ENCODE measurements around the gene GPATCH8.
"Not testable (repeated sequence)": the region's sequence is repeated elsewhere in the genome, so short reads cannot be mapped to it uniquely, and the experiment has no call there.

GPATCH8 gene

DNA sequence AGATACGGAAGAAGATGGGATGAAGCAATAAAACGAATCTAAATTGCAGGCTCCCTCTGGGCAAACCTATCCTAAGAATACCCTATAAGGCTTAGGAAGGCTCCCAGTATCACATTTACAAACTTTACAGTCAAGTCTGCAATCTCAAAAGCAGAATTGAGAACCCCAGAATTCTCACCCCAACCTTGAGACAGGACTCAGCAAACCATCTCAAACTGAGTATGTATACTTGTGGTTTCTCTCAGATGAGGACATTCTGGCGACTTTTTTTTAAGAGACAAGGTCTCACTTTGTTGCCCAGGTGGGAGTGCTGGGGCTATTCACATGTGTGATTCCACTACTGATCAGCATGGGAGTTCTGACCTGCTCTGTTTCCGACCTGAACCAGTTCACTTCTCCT lies 94.4 kb downstream of the GPATCH8 start:
- H3K36me3 ChIP-seq (ENCODE audit: insufficient read depth, low read length): peaks cover 5% of the 10 kb centered on the region
- H3K9ac ChIP-seq (ENCODE audit: low read length): no peak overlapping the region
- H3K9me3 ChIP-seq (ENCODE audit: low read length): no peaks in the 10 kb centered on the region
- no peaks in the 10 kb centered on the region for H3K4me1 ChIP-seq (ENCODE audit: insufficient read depth, low read length)
- no peaks in the 10 kb centered on the region for H3K27me3 ChIP-seq (ENCODE audit: control insufficient read depth in 1 of 2, insufficient read depth in 2 of 2, low read length in 2 of 2)
- no peak overlapping the region for H3K4me3 ChIP-seq (ENCODE audit: low read depth in 1 of 2, low read length in 2 of 2)
- H3K27ac ChIP-seq (ENCODE audit: low read depth, low read length): no peak overlapping the region

DNA sequence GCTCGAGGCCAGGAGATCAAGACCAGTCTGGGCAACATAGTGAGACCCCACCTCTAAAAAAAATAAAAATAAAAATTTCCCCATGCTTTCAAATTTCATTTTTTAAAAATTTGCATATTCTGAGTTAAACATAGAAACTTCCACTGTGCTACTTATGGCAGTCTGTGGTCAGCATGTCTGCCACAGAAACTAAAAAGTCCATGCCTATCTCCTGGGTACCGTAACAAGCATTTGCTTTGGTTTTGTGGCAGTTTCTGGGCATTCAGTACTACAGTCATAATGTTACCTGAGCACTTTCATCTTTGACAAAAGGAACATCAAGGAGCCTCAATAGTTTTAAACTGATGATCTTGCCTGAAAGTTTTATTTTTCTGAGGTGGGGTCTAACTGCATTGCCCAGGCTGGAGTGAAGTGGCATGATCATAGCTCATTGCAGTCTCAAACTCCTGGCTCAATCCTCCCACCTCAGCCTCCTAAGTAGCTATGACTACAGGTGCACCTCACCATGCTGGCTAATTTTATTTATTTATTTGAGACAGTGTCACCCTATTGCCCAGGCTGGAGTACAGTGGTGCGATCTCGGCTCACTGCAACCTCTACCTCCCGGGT lies 100.5 kb downstream of the GPATCH8 start:
- no peaks in the 10 kb centered on the region for H3K27me3 ChIP-seq (ENCODE audit: control insufficient read depth in 1 of 2, insufficient read depth in 2 of 2, low read length in 2 of 2)
- peaks cover 51% of the 10 kb centered on the region for H3K36me3 ChIP-seq (ENCODE audit: insufficient read depth, low read length)
- no peaks in the 10 kb centered on the region for H3K9me3 ChIP-seq (ENCODE audit: low read length)
- H3K4me3 ChIP-seq (ENCODE audit: low read depth in 1 of 2, low read length in 2 of 2): no peak overlapping the region
- H3K9ac ChIP-seq (ENCODE audit: low read length): no peak overlapping the region
- no peak overlapping the region for H3K27ac ChIP-seq (ENCODE audit: low read depth, low read length)
- H3K4me1 ChIP-seq (ENCODE audit: insufficient read depth, low read length): no peaks in the 10 kb centered on the region

GRCh38 chr17:44400226-44400847 lies 102.9 kb downstream of the GPATCH8 start:
- H3K9ac ChIP-seq (ENCODE audit: low read length): no peak overlapping the region
- H3K27ac ChIP-seq (ENCODE audit: low read depth, low read length): no peak overlapping the region
- H3K9me3 ChIP-seq (ENCODE audit: low read length): no peaks in the 10 kb centered on the region
- no peaks in the 10 kb centered on the region for H3K27me3 ChIP-seq (ENCODE audit: control insufficient read depth in 1 of 2, insufficient read depth in 2 of 2, low read length in 2 of 2)
- H3K4me1 ChIP-seq (ENCODE audit: insufficient read depth, low read length): no peaks in the 10 kb centered on the region
- no peak overlapping the region for H3K4me3 ChIP-seq (ENCODE audit: low read depth in 1 of 2, low read length in 2 of 2)
- H3K36me3 ChIP-seq (ENCODE audit: insufficient read depth, low read length): peaks cover 50% of the 10 kb centered on the region

DNA sequence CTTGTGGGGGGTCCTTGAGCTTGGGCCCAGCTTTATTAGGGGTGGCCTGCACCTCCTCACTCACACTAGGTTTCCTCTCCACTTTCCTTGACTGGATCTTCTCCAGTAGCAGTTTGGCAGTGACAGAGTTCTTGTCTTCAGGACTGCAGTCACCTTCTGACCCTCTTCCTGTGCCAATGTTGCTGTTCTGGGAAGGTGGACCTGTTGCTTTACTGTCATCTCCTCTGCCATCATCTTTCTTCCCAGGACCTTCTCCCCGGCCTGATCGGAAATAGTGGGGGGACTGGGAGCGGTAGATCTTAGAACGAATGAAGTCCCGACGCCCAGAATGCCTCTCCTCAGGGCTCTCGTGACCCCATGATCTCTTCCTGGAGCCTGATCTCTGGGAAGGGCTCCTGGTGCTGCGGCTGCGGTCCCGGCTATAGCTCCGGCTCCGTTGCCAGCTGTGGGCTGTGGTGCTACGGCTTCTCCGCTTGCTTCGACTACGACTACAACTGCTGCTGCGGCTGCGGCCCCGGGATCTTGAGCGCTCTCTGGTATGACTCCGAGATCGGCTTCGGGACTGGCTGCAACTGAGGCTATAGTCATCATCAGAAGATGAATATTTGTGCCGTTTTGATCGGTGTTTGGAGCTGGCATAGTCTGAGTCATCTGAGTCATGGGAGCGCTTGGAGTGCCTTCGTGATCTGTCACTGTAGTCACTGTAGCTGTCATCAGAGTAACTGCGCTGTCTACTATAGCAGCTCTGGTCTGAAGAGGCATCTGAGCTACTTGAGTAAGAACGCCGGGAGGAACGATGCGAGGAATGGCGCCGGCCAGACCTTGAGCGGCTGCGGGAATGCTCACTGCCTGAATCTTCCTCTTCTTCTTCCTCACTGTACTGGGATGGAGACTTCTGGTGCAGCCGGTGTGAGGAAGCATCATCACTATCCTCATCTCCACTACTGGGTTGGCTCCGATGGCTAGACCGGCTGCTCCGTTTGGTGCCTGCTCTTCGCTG lies 104.2 kb downstream of the GPATCH8 start:
- Histone ChIP-seq H3K4me3 (ENCODE audit: low read depth in 1 of 2, low read length in 2 of 2) (no peak overlapping the region), H3K36me3 (ENCODE audit: insufficient read depth, low read length) (peaks cover 50% of the 10 kb centered on the region), H3K27me3 (ENCODE audit: control insufficient read depth in 1 of 2, insufficient read depth in 2 of 2, low read length in 2 of 2) (no peaks in the 10 kb centered on the region), H3K27ac (ENCODE audit: low read depth, low read length) (no peak overlapping the region), H3K9ac (ENCODE audit: low read length) (no peak overlapping the region), H3K9me3 (ENCODE audit: low read length) (no peaks in the 10 kb centered on the region), H3K4me1 (ENCODE audit: insufficient read depth, low read length) (no peaks in the 10 kb centered on the region)

GRCh38 chr17:44397479-44398440 lies 105.4 kb downstream of the GPATCH8 start:
- Histone ChIP-seq H3K27me3 (ENCODE audit: control insufficient read depth in 1 of 2, insufficient read depth in 2 of 2, low read length in 2 of 2) (no peaks in the 10 kb centered on the region), H3K9ac (ENCODE audit: low read length) (no peak overlapping the region), H3K9me3 (ENCODE audit: low read length) (no peaks in the 10 kb centered on the region), H3K4me1 (ENCODE audit: insufficient read depth, low read length) (no peaks in the 10 kb centered on the region), H3K36me3 (ENCODE audit: insufficient read depth, low read length) (peaks cover 45% of the 10 kb centered on the region), H3K4me3 (ENCODE audit: low read depth in 1 of 2, low read length in 2 of 2) (no peak overlapping the region), H3K27ac (ENCODE audit: low read depth, low read length) (no peak overlapping the region)

- peaks cover 40% of the 10 kb centered on the region for H3K36me3 ChIP-seq (ENCODE audit: insufficient read depth, low read length)
- H3K4me3 ChIP-seq (ENCODE audit: low read depth in 1 of 2, low read length in 2 of 2): no peak overlapping the region
- H3K9me3 ChIP-seq (ENCODE audit: low read length): no peaks in the 10 kb centered on the region
- no peaks in the 10 kb centered on the region for H3K4me1 ChIP-seq (ENCODE audit: insufficient read depth, low read length)
- no peaks in the 10 kb centered on the region for H3K27me3 ChIP-seq (ENCODE audit: control insufficient read depth in 1 of 2, insufficient read depth in 2 of 2, low read length in 2 of 2)
- H3K27ac ChIP-seq (ENCODE audit: low read depth, low read length): no peak overlapping the region
- no peak overlapping the region for H3K9ac ChIP-seq (ENCODE audit: low read length)
Measured at GRCh38 chr17:44396946-44397345, 106.3 kb downstream of the GPATCH8 start.

DNA sequence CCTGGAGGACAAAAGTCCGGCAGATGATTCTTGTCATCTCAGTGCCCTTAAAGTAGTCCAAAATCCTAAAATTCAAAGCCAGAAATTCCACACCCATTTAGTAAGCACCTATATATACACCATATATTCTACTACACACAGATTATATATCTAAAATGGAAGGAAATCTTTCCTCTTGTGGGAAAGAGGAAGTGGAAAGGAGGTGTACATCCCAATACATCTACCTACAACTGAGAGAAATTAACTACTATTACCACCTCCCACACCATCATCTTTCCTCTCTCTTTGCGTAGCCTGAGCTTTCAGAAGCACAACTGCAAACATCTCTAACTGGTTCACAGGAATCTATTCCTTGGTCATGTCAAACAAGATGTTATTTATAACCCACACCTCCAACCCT lies 108.4 kb downstream of the GPATCH8 start:
- Histone ChIP-seq H3K9ac (ENCODE audit: low read length) (no peak overlapping the region), H3K4me3 (ENCODE audit: low read depth in 1 of 2, low read length in 2 of 2) (no peak overlapping the region), H3K4me1 (ENCODE audit: insufficient read depth, low read length) (no peaks in the 10 kb centered on the region), H3K9me3 (ENCODE audit: low read length) (no peaks in the 10 kb centered on the region), H3K27ac (ENCODE audit: low read depth, low read length) (no peak overlapping the region), H3K27me3 (ENCODE audit: control insufficient read depth in 1 of 2, insufficient read depth in 2 of 2, low read length in 2 of 2) (no peaks in the 10 kb centered on the region), H3K36me3 (ENCODE audit: insufficient read depth, low read length) (peaks cover 24% of the 10 kb centered on the region)

DNA sequence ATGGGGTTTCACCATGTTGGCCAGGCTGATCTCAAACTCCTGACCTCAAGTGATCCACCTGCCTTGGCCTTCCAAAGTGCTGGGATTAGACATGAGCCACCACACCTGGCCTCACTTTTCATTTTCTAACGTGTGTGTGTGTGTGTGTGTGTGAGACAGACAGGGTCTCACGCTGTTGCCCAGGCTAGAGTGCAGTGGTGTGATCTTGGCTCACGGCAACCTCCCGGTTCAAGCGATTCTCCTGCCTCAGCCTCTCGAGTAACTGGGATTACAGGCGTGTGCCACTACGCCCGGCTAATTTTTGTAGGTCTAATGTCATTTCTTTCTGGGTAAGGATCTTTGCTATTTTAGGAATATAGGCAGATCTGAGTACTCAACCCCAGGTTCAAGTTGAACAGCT lies 109.1 kb downstream of the GPATCH8 start:
- not testable (repeated sequence) for H3K9me3 ChIP-seq (ENCODE audit: low read length); H3K27ac ChIP-seq (ENCODE audit: low read depth, low read length); H3K4me3 ChIP-seq (ENCODE audit: low read depth in 1 of 2, low read length in 2 of 2); H3K4me1 ChIP-seq (ENCODE audit: insufficient read depth, low read length); H3K9ac ChIP-seq (ENCODE audit: low read length); H3K27me3 ChIP-seq (ENCODE audit: control insufficient read depth in 1 of 2, insufficient read depth in 2 of 2, low read length in 2 of 2)
- H3K36me3 ChIP-seq (ENCODE audit: insufficient read depth, low read length): peaks cover 17% of the 10 kb centered on the region

GRCh38 chr17:44390250-44390870 lies 112.8 kb downstream of the GPATCH8 start:
- Histone ChIP-seq H3K9ac (ENCODE audit: low read length) (no peak overlapping the region), H3K4me3 (ENCODE audit: low read depth in 1 of 2, low read length in 2 of 2) (no peak overlapping the region), H3K9me3 (ENCODE audit: low read length) (no peaks in the 10 kb centered on the region), H3K36me3 (ENCODE audit: insufficient read depth, low read length) (peaks cover under 1% of the 10 kb centered on the region), H3K27ac (ENCODE audit: low read depth, low read length) (no peak overlapping the region), H3K4me1 (ENCODE audit: insufficient read depth, low read length) (peaks cover 5% of the 10 kb centered on the region), H3K27me3 (ENCODE audit: control insufficient read depth in 1 of 2, insufficient read depth in 2 of 2, low read length in 2 of 2) (no peaks in the 10 kb centered on the region)

- peaks cover 0 to 2% of the 10 kb centered on the region in 2 donors for H3K27me3 ChIP-seq (ENCODE audit: control insufficient read depth in 1 of 2, insufficient read depth in 2 of 2, low read length in 2 of 2)
- no peaks in the 10 kb centered on the region for H3K9me3 ChIP-seq (ENCODE audit: low read length)
- no peak overlapping the region for H3K4me3 ChIP-seq (ENCODE audit: low read depth in 1 of 2, low read length in 2 of 2)
- H3K27ac ChIP-seq (ENCODE audit: low read depth, low read length): no peak overlapping the region
- peaks cover 7% of the 10 kb centered on the region for H3K4me1 ChIP-seq (ENCODE audit: insufficient read depth, low read length)
- H3K36me3 ChIP-seq (ENCODE audit: insufficient read depth, low read length): no peaks in the 10 kb centered on the region
- no peak overlapping the region for H3K9ac ChIP-seq (ENCODE audit: low read length)
Measured at GRCh38 chr17:44389723-44390202, 113.4 kb downstream of the GPATCH8 start.

All from muscle layer of colon (tissue), 2 donors.